Immature natural killer cell (primary cell): ENCODE results near the gene DLG2. TPM values are rescaled to one million over a fixed set of nuclear protein-coding genes. Genes with fewer than 3 reads are reported as not detected.

Source experiments
- DNase-seq, 3 donors: peaks; one replicate each; pipeline ENCODE4 v3.0.0; 2022; ENCODE audit warnings: mixed read lengths in 1 of 3
- H3K27ac Mint-ChIP-seq, 6 donors: one replicate each; pipeline ENCODE4 v1.8.0; 2020; ENCODE audit warnings: mixed read lengths in 6 of 6, mild to moderate bottlenecking in 5 of 6, inconsistent platforms in 4 of 6, moderate library complexity in 3 of 6
- H3K27me3 Mint-ChIP-seq, 3 donors: one replicate each; pipeline ENCODE4 v1.8.0; 2020 to 2021; ENCODE audit warnings: low read depth in 3 of 3, mild to moderate bottlenecking in 3 of 3, mixed read lengths in 3 of 3, moderate library complexity in 3 of 3, inconsistent platforms in 1 of 3
- H3K36me3 Mint-ChIP-seq, 3 donors: one replicate each; pipeline ENCODE4 v1.8.0; 2020; ENCODE audit warnings: mixed read lengths in 3 of 3, inconsistent platforms in 2 of 3, mild to moderate bottlenecking in 2 of 3
- H3K4me1 Mint-ChIP-seq, 2 donors: one replicate each; pipeline ENCODE4 v1.8.0; 2020; ENCODE audit warnings: inconsistent platforms in 2 of 2, mild to moderate bottlenecking in 2 of 2, mixed read lengths in 2 of 2, moderate library complexity in 1 of 2
- H3K4me3 Mint-ChIP-seq, 5 donors: one replicate each; pipeline ENCODE4 v1.8.0; 2020; ENCODE audit warnings: mild to moderate bottlenecking in 5 of 5, mixed read lengths in 5 of 5, inconsistent platforms in 3 of 5, moderate library complexity in 3 of 5
- H3K9me3 Mint-ChIP-seq, 6 donors: one replicate each; pipeline ENCODE4 v1.8.0; 2020; ENCODE audit warnings: mild to moderate bottlenecking in 6 of 6, mixed read lengths in 6 of 6, inconsistent platforms in 4 of 6, moderate library complexity in 3 of 6
- polyA plus RNA-seq, 3 donors: library from polyadenylated mRNA; unstranded; fragments of 300-500 nt; fragmentation: Illumina TruSeq; gene quantifications; one replicate each; pipeline ENCODE4 v1.2.3, GENCODE V29; 2021

DLG2 gene
- polyA plus RNA-seq, 3 donors from 2014 or later, result 0.57 to 1.9 (median 1.2) TPM

DNA sequence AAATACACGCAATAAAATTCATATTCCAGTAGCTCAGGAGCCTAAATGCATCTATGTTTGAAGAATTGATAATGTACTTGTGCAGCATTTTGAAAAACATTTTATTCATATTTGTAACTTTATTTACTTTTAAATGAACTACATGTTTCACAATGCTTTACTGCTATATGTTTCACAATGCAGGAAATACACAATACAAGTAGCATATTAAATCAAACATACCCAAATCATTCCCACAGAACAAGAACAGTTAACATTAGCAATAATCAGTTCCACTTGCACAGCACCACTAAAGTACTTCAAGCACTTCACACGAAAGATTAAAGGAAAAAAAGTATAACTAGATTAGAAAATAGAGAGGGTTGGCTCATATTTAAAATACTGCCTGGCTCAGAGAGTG lies 1997.4 kb downstream of the DLG2 start:
- Mint-ChIP-seq H3K27me3 (no peaks in the 10 kb centered on the region), H3K36me3 (no peaks in the 10 kb centered on the region), H3K27ac (no peak overlapping the region), H3K9me3 (peaks cover 0 to 4% (median under 1%) of the 10 kb centered on the region in 6 donors), H3K4me1 (no peaks in the 10 kb centered on the region), H3K4me3 (no peak overlapping the region)
- no peak for DNase-seq

DNA sequence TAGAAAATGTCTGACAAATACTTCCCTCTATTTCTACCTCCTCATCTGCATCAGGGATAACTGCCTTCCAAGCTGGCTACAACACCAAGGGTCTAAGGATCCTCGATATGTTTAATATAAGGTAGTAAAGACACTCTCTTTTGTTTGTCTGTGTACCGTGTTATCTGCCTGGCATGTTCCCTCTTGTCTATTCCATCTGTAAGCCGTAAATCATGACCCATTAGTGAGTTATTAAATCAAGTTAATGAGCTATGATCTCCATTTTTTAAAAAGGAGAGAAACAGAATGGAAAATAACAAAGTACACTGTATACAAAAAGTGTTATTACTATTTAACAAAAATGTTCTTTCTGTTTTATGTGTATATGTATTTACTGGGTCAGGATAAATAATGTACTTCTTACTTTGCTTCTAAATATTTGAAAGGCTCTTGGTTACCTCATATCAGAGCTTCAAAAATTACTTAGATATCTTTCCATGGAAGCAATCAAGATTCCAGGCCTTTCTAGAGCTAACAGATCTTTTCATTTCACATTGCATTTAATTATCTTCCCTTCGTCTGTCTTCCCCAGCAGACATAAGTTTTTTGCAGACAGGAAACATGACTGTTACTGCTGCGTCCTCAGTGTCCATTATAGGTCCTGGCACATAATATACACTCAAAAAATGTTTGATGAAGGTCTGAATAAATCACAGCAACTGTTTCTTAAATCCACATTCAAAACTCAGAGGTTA lies 1998.4 kb downstream of the DLG2 start:
- Mint-ChIP-seq H3K27ac (no peak overlapping the region), H3K4me3 (no peak overlapping the region), H3K4me1 (no peaks in the 10 kb centered on the region), H3K9me3 (peaks cover 0 to 7% (median 2%) of the 10 kb centered on the region in 6 donors), H3K36me3 (no peaks in the 10 kb centered on the region), H3K27me3 (no peaks in the 10 kb centered on the region)
- no peak for DNase-seq

DNA sequence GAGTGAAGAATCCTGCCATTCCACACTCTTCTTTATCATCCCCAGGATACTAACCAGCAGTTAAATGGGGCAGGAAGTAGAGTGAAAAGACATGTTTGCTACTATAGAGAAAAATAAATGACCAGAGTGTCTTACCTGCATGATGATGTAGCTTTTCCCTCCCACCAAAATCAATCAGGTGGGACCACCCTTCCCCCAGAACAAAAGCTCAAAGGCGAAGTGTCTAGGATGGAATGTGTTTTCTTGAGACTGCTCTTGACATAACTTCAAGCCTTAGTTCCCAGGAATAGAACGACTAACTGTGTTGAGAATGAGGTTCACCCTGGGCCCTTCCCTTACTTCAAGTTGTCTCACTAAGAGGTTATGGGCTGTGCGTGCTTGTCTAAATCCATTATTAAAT lies 2001.8 kb downstream of the DLG2 start:
- Mint-ChIP-seq H3K27ac (no peak overlapping the region), H3K27me3 (no peaks in the 10 kb centered on the region), H3K4me1 (no peaks in the 10 kb centered on the region), H3K9me3 (peaks cover 0 to 7% (median 1%) of the 10 kb centered on the region in 6 donors), H3K36me3 (no peaks in the 10 kb centered on the region), H3K4me3 (no peak overlapping the region)
- no peak for DNase-seq

DNA sequence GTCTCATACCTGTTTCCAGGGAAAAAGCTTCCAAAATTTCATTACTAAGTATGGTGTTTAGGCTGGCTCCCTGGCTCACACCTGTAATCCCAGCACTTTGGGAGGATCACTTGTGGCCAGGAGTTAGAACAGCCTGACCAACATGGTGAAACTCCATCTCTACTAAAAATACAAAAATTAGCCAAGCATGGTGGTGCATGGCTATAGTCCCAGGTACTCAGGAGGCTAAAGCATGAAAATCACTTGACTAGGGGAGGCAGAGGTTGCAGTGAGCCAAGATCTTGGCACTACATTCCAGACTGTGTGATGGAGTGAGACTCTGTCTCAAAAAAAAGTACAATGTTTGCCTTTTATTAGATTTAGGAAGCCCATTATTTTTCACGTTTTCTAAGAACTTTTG lies 2009.5 kb downstream of the DLG2 start:
- Mint-ChIP-seq H3K27ac (no peak overlapping the region), H3K36me3 (no peaks in the 10 kb centered on the region), H3K4me1 (no peaks in the 10 kb centered on the region), H3K27me3 (peaks cover 0 to 2% (median 0%) of the 10 kb centered on the region in 3 donors), H3K4me3 (no peak overlapping the region), H3K9me3 (peaks cover 0 to 3% (median 0%) of the 10 kb centered on the region in 6 donors)
- no peak for DNase-seq

DNA sequence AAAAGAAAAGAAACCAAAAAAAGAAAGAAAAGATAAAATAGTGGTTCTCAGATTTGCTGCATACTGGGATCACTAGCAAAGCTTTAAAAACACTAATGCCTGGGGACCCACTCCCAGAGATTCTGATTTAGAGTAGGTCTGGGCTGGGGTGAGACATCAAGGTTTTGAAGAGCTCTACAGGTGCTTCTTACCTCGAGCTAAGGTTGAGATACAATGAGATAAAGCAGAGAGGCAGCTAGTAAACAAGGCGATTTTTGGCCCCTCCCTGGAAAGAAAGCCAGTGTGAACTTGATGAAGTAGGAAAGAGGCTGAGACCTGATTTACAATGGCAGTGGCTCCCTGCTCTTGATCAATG lies 2013.4 kb downstream of the DLG2 start:
- no peak overlapping the region for H3K27ac Mint-ChIP-seq
- H3K4me3 Mint-ChIP-seq, result no peak overlapping the region
- H3K9me3 Mint-ChIP-seq, result peaks cover 0 to 5% (median 0%) of the 10 kb centered on the region in 6 donors
- H3K4me1 Mint-ChIP-seq, result no peaks in the 10 kb centered on the region
- H3K36me3 Mint-ChIP-seq, result no peaks in the 10 kb centered on the region
- H3K27me3 Mint-ChIP-seq, result peaks cover 0 to 2% (median 0%) of the 10 kb centered on the region in 3 donors
- DNase-seq, result no peak

DNA sequence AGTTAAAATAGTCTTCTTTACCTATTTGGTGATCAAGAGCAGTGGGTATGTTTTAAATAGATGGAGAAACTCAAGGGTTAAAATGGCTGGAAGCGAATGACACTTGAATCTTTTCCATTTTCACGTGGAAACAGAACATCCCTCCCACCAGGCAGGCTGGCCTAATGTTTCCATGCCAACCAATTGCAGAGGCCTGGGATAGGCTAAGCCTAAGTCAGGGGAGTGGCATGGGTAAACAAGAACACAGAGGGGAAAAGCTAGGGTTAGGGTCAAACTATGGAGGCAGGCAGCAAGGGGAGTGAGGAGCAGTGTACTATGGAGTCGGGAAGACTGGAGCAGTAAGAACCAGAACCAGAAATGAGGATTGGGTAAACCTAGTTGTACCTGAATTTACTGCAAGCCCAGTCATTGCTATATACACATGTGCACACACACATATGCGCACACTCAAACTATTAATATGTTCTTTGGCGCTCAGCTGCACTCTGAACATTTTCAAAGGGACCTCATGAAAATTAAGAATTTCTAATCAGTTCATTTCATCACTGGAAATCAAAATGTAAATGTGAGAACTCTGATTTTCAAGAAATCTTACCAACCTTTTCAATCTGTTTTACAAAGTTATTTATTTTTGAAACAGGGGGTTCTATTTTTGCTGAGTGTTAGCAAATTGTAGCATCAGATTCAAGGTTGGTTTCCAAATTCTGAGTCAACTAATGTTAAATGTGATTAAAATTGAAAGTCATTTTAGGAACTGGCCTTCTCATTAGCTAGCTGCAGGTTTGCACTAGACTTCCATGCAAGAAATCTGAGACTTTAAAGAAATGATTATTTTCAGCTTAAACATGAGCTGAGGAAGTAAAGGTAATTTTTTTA lies 2014.0 kb downstream of the DLG2 start:
- H3K9me3 Mint-ChIP-seq, result peaks cover 0 to 5% (median 0%) of the 10 kb centered on the region in 6 donors
- no peaks in the 10 kb centered on the region for H3K4me1 Mint-ChIP-seq
- H3K4me3 Mint-ChIP-seq, result no peak overlapping the region
- H3K36me3 Mint-ChIP-seq, result no peaks in the 10 kb centered on the region
- H3K27ac Mint-ChIP-seq, result no peak overlapping the region
- no peak for DNase-seq
- no peaks in the 10 kb centered on the region for H3K27me3 Mint-ChIP-seq

DNA sequence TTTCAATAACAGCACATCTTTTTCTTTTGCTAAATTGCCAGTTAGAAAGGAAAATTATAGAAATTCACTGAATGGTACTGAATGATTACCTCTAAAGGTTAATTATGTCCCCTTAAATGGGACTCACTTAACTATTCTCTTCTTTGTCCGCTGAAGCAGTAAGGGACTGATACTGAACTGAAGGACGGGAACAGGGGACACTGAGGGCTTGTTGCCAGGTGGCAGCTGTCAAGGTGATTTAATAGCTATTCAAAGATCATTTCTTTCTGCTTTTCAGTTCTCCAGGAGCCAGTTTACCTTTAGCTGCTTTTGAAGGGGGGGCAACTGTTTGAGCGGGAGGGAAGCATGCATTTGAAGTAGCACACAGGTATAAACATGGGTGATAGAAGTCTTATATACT lies 2015.5 kb downstream of the DLG2 start:
- no peaks in the 10 kb centered on the region for H3K4me1 Mint-ChIP-seq
- no peak overlapping the region for H3K4me3 Mint-ChIP-seq
- no peaks in the 10 kb centered on the region for H3K36me3 Mint-ChIP-seq
- H3K27ac Mint-ChIP-seq, result no peak overlapping the region
- H3K9me3 Mint-ChIP-seq, result peaks cover 0 to 5% (median 0%) of the 10 kb centered on the region in 6 donors
- no peak for DNase-seq
- H3K27me3 Mint-ChIP-seq, result no peaks in the 10 kb centered on the region

DNA sequence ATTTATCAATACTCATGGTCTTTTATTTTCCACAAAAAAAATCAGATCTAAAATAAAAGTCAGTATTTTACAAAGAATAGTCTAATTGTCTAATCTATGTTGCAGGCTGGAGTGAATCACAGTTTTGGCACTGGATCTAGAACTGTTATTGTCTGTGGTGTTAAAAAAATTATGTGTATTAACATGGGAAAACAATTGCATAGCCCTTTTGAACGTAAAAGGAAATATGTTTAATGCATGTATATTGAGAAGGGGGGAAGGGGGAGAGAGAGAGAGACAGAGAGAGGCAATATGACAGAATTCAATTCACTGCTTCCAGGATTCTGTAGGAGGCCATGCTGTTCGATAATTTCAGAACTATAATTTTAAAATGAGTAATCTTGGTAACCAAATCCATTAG lies 2016.1 kb downstream of the DLG2 start:
- H3K4me3 Mint-ChIP-seq, result no peak overlapping the region
- peaks cover 0 to 5% (median 0%) of the 10 kb centered on the region in 6 donors for H3K9me3 Mint-ChIP-seq
- H3K36me3 Mint-ChIP-seq, result no peaks in the 10 kb centered on the region
- no peaks in the 10 kb centered on the region for H3K27me3 Mint-ChIP-seq
- H3K27ac Mint-ChIP-seq, result no peak overlapping the region
- no peak for DNase-seq
- H3K4me1 Mint-ChIP-seq, result no peaks in the 10 kb centered on the region

DNA sequence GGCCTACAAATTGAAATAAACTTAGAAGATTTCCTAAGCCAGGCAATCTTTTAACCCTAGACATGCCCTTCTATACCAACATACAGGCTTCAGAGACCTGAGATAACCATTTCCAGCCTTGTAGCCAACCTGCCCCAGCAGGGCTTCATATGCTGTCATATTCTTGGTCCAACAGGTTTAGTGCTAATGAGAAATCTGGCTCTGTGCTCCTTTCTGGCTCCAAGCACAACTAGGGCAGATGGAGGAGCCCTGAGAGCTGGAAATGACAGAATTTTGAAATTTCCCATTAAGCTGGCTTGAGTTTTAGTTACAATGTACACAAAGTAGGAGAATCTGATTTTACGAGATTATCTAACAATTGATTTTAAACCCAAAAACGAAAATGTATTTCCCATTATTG lies 2018.0 kb downstream of the DLG2 start:
- Mint-ChIP-seq H3K9me3 (peaks cover 0 to 8% (median under 1%) of the 10 kb centered on the region in 6 donors), H3K27me3 (no peaks in the 10 kb centered on the region), H3K4me1 (no peaks in the 10 kb centered on the region), H3K4me3 (no peak overlapping the region), H3K27ac (no peak overlapping the region), H3K36me3 (no peaks in the 10 kb centered on the region)
- DNase-seq, result no peak

DNA sequence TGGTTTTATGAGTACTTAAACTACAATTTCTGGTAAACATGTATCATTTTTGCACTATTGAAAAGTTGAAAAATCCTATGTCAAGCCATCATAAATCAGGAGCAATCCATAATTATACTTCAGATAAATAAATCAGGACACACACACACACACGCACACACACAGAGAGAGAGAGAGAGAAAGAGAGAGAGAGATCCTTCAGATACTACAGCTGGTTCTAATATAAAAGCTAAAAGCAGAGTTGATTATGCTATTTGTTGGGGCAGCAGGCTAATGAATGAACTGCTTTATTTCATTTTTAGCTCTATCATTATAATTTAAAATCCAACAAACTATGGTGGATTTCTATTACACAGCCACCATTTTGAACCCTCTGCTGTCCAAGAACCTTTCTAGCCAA lies 2018.6 kb downstream of the DLG2 start:
- no peaks in the 10 kb centered on the region for H3K4me1 Mint-ChIP-seq
- no peak for DNase-seq
- H3K36me3 Mint-ChIP-seq, result no peaks in the 10 kb centered on the region
- peaks cover 0 to 2% (median 0%) of the 10 kb centered on the region in 3 donors for H3K27me3 Mint-ChIP-seq
- H3K9me3 Mint-ChIP-seq, result peaks cover 0 to 8% (median under 1%) of the 10 kb centered on the region in 6 donors
- no peak overlapping the region for H3K4me3 Mint-ChIP-seq
- no peak overlapping the region for H3K27ac Mint-ChIP-seq

DNA sequence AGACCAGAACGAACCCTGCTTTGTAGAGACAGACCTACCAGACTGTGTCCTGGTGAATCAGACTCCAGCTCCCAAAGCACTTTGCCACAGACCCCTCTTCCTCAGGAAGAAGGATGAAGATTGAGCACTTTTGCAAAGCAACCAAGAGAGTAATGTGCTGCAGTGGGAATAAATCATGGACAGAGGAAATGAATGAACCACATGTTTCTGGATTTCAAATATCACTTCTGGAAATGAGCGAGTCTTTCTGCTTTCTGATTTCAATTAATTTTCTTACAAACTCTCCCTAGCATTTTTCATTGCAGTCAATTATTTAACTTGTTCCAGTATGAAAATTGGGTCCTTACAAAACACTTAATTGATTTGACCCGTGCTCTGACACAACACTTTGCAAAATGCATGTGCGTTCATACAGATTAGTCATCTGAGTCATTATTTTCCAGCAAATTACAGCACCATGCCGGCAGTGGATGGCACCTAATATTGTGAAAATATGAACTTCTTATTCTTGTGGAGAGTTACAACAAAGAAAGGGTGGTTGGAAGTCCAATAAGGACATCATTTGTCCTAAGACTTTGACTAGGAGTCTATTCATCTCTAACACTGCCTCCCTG lies 2025.1 kb downstream of the DLG2 start:
- H3K27ac Mint-ChIP-seq, result no peak overlapping the region
- DNase-seq, result no peak
- peaks cover 0 to 5% (median 0%) of the 10 kb centered on the region in 3 donors for H3K27me3 Mint-ChIP-seq
- H3K9me3 Mint-ChIP-seq, result peaks cover 0 to 8% (median 0%) of the 10 kb centered on the region in 6 donors
- no peaks in the 10 kb centered on the region for H3K4me1 Mint-ChIP-seq
- H3K4me3 Mint-ChIP-seq, result no peak overlapping the region
- no peaks in the 10 kb centered on the region for H3K36me3 Mint-ChIP-seq

DNA sequence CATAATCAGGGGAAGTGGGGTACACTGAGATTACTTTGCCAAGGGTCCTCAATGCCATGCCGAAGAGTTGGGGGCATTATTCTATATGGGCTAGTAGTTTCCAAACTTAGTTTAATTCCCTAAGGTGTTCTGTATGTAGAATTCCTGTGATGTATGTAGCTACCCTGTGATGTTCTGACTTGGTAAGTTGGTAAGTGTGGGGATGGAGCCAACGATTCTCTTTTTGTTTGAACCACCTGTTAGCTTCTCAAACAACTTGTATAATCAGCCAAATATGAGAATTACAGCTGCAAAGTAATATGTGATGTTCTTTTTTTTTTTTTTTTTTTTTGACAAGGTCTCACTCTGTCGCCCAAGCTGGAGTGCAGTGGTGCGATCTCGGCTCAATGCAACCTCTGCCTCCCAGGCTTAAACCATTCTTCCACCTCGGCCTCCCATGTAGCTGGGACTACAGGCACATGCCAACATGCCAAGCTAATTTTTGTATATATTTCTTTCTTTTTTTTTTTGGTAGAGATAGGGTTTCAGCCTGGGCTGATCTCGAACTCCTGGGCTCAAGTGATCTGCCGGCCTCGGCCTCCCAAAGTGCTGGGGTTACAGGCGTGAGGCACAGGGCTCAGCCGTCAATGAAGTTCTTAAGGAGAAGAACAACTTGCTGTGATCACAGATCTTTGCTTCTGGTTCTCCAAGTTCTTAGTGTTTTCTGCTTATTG lies 2025.8 kb downstream of the DLG2 start:
- Mint-ChIP-seq H3K36me3 (no peaks in the 10 kb centered on the region), H3K4me1 (no peaks in the 10 kb centered on the region), H3K27ac (no peak overlapping the region), H3K9me3 (peaks cover 0 to 8% (median 0%) of the 10 kb centered on the region in 6 donors), H3K27me3 (peaks cover 0 to 5% (median under 1%) of the 10 kb centered on the region in 3 donors), H3K4me3 (no peak overlapping the region)
- no peak for DNase-seq

DNA sequence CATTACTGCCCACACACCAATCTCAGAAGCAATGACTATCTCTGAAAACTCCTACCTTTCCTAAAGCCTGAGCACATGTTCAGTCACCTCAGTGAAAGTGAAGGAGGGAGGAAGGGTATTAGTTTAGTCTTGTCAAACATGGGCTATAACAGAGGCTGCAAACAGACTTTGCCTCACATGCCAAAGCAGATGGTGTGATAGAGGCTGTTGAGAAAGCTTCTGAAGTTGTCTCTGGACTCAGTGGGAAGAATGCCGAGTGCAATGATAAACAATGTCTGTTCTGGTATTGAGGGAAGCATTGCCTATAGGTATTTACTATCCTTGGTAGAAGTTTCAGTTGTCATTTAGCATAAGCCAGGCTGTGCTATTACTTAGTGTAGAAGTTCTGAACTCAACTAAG lies 2026.5 kb downstream of the DLG2 start:
- peaks cover 0 to 8% (median 0%) of the 10 kb centered on the region in 6 donors for H3K9me3 Mint-ChIP-seq
- no peak overlapping the region for H3K4me3 Mint-ChIP-seq
- no peaks in the 10 kb centered on the region for H3K36me3 Mint-ChIP-seq
- no peaks in the 10 kb centered on the region for H3K4me1 Mint-ChIP-seq
- no peak for DNase-seq
- H3K27ac Mint-ChIP-seq, result no peak overlapping the region
- H3K27me3 Mint-ChIP-seq, result peaks cover 0 to 5% (median 2%) of the 10 kb centered on the region in 3 donors
